NCI-H510A treated with DMSO at 0.1 percent for 48 hours (cell line): Measurements from ENCODE around the gene UGT2B15.
"Not testable (repeated sequence)": the region's sequence is repeated elsewhere in the genome, so short reads cannot be mapped to it uniquely, and the experiment has no call there.

Source experiments
- DNase-seq: peaks from one replicate; lab custom pipeline; 2025; lab: John Stamatoyannopoulos, UW

UGT2B15 gene

GRCh38 chr4:68655764-68656444 is 14.5 kb downstream of the UGT2B15 start:
- no peak for DNase-seq

DNA sequence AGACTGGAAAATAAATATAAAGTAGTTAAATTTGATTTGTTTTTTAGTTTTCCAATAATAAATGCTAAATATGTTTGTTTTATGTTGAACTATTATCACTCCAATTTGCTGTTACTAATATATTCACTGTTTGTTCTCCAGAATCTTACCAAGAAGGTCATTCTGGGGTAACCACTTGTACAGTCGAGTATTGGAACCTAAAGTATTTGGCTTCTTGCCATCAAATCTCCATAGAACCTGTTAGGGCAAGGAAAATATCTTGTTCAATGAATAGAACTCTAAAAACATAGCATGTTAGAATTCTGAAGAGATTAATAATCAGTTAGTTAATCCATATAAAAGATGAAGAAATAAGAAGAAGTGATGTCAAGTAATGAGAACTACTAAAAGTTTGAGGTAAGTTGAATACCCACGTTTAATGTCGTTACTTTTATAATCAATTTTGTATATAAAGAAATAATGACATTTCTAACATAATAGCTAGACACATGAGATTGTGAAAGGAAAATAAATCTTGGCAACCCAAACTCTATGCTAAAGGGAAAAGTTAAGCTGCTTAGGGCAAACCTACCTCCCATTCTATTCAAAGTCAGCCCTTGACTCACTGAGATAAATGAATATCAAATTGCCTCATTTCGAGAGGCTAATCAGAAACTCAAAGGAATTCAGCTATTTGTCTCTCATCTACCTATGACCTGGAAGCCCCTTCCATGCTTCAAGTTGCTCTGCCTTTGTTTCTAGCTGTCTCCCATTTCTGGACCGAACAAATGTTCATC is 15.3 kb downstream of the UGT2B15 start:
- no peak for DNase-seq

- DNase-seq = no peak
Observed at GRCh38 chr4:68651932-68652331, 18.5 kb downstream of the UGT2B15 start.

- DNase-seq = no peak
Observed at GRCh38 chr4:68630371-68630770, 40.1 kb downstream of the UGT2B15 start.

DNA sequence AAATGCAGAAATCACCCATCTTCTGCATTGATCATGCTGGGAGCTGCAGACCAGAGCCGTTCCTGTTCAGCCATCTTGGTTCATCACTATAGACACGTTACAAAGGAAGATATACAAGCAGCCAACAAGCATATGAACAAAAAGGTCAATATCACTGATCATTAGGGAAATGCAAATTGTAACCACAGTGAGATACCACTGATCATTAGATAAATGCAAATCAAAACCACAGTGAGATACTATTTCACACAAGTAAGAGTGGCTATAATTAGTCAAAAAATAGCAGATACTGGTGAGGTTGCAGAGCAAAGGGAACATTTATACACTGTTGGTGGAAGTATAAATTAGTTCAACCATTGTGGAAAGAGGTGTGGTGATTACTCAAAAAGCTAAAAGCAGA is 47.7 kb downstream of the UGT2B15 start:
- DNase-seq = not testable (repeated sequence)

GRCh38 chr4:68617003-68617698 is 53.3 kb downstream of the UGT2B15 start:
- no peak for DNase-seq

DNA sequence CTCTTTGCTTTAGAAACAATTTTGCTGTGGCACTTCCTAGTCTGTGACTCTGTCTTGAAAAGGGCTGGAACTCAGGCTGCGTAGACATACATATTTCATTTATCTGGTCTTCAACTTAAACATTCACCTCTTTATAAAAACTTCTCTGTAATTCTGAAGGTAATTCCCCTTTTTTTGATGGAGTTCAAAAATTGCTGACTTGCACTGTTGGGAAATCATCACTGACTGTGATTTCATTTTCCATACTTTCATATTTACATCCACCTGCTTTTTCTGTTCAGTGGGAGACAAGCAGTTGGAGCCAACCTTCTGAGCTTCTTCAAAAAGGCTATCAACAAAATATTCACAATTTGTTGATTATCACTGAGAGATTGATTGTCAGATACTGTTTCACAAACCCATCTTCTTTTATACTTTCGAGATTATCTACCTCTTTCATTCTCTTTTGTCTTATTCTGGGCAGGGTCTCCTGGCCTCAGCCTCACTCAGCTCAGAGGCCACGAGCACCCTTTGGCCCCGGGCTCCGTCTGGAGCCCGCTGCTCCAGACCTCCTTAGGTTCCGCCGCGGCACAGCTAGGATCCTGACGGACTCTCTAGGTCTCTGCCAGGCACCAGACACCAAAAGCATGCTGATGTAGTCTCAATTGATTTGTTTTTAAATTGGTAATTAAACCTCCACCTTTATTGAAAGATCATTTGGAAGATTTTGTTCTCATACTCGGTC is 54.6 kb downstream of the UGT2B15 start:
- no peak for DNase-seq

DNA sequence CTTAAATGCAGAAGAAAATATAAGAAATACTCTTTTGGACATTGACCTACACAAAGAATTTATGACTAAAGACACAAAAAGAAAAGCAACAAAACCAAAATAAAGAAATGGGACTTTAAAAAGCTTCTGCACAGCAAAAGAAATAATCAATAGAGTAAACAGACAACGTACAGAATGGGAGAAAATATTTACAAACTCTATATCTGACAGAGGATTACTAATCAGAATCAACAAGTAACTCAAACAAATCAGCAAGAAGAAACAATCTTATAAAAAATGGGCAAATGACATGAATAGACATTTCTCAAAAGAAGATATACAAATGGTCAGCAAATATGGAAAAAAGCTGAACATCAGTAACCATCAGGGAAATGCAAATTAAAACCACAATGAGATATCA is 56.7 kb downstream of the UGT2B15 start:
- DNase-seq = no peak

GRCh38 chr4:68606240-68606639 is 64.2 kb downstream of the UGT2B15 start:
- no peak for DNase-seq

- no peak for DNase-seq
Observed at GRCh38 chr4:68599150-68599549, 71.3 kb downstream of the UGT2B15 start.

DNA sequence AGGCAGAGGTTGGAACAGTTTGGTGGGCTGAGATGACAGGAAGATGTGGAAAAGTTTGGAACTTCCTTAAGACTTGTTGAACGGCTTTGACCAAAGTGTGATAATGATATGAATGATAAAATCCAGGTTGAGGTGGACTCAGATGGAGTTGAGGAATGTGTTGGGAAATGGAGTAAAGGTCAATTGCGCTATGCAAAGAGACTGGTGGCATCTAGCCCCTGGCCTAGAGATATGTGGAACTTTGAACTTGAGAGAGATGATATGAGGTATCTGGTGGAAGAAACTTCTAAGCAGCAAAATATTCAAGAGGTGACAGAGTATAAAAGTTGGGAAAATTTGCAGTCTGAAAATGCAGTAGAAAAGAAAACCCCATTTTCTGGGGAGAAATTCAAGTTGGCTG is 73.0 kb downstream of the UGT2B15 start:
- no peak for DNase-seq
